ENCODE data around the gene ARHGEF40.
A peak's percentile ranks its signal among the peaks of the same experiment; 100 is the strongest.

ARHGEF40 gene

GRCh38 chr14:21084396-21084795, 14.3 kb downstream of the ARHGEF40 start:
- no peak for DNase-seq

GRCh38 chr14:21084998-21085853, 15.1 kb downstream of the ARHGEF40 start:
- DNase-seq, result no peak

GRCh38 chr14:21086908-21087293, 16.8 kb downstream of the ARHGEF40 start:
- DNase-seq, result no peak

GRCh38 chr14:21087294-21088091, 17.4 kb downstream of the ARHGEF40 start:
- DNase-seq, result peak in 1 of 2 donors; percentile 50

GRCh38 chr14:21088687-21089086, 18.6 kb downstream of the ARHGEF40 start:
- DNase-seq, result no peak

- DNase-seq, result no peak
These were observed 19.2 kb downstream of the ARHGEF40 start for GRCh38 chr14:21089271-21089670.

- no peak for DNase-seq
These were observed 19.7 kb downstream of the ARHGEF40 start for GRCh38 chr14:21089877-21090193.

- DNase-seq, result peak in 1 of 2 donors; percentile 59
These were observed 20.3 kb downstream of the ARHGEF40 start for GRCh38 chr14:21090194-21090939.

- no peak for DNase-seq
These were observed 21.0 kb downstream of the ARHGEF40 start for GRCh38 chr14:21090940-21091663.

GRCh38 chr14:21091821-21092272, 21.7 kb downstream of the ARHGEF40 start:
- DNase-seq, result no peak

GRCh38 chr14:21092273-21093011, 22.3 kb downstream of the ARHGEF40 start:
- peak; percentile 95 to 96 for DNase-seq

GRCh38 chr14:21093018-21093417, 22.9 kb downstream of the ARHGEF40 start:
- no peak for DNase-seq

- DNase-seq, result no peak
These were observed 23.9 kb downstream of the ARHGEF40 start for GRCh38 chr14:21093769-21094681.

- no peak for DNase-seq
These were observed 25.5 kb downstream of the ARHGEF40 start for GRCh38 chr14:21095430-21096205.

GRCh38 chr14:21096438-21096837, 26.3 kb downstream of the ARHGEF40 start:
- DNase-seq, result no peak

- no peak for DNase-seq
These were observed 27.0 kb downstream of the ARHGEF40 start for GRCh38 chr14:21096978-21097635.

GRCh38 chr14:21097636-21098075, 27.6 kb downstream of the ARHGEF40 start:
- no peak for DNase-seq

- peak; percentile 46 to 47 for DNase-seq
These were observed 28.2 kb downstream of the ARHGEF40 start, which contains the start of gene ZNF219 for GRCh38 chr14:21098076-21098891. Gene ZNF219, minus strand, starts transcription at chr14:21098655. Its CDS starts 5,064 bp downstream, at chr14:21093591.

Data from stimulated activated CD4-positive, alpha-beta T cell treated with anti-CD3 and anti-CD28 coated beads, Interleukin-2, amount 100 ng/mL, for 24 hours (primary cell).